HepG2 (cell line): ENCODE results near the gene C1QTNF5. TPM values are rescaled to one million over a fixed set of nuclear protein-coding genes. Genes with fewer than 3 reads are reported as not detected.

Experiments used
- ARID5B ChIP-seq: IDR thresholded peaks from 2 replicates; pipeline ENCODE4 v1.4.0; 2020; ENCODE audit warnings: mild to moderate bottlenecking, missing genetic modification reagents
- ASH2L ChIP-seq: fragments of 300-600, 200-600 bp; sonication (generic); IDR thresholded peaks from 2 replicates; pipeline ENCODE4 v1.7.0; 2017; ENCODE audit warnings: low read depth, mild to moderate bottlenecking, moderate library complexity, mixed read lengths, low read length; ENCODE audit not compliant: insufficient read length
- ATM ChIP-seq: fragments of 450-650 bp; IDR thresholded peaks from 2 replicates; pipeline ENCODE4 v1.7.1; 2017; ENCODE audit warnings: mild to moderate bottlenecking, borderline replicate concordance
- GABPA ChIP-seq, 2 experiments: IDR thresholded peaks; 2 replicates each; pipeline ENCODE4 v1.6.1; 2011 to 2016; ENCODE audit warnings: low read depth in 2 of 2, low read length in 1 of 2, missing biosample characterization in 1 of 2, missing genetic modification characterization in 1 of 2
- GATAD1 ChIP-seq: IDR thresholded peaks from 2 replicates; pipeline ENCODE4 v1.6.1; 2016; ENCODE audit warnings: missing genetic modification reagents, missing compliant biosample characterization
- GPN1 ChIP-seq: sonication (generic); formaldehyde crosslinking; IDR thresholded peaks from 2 replicates; pipeline ENCODE4 v1.5.1; 2020; ENCODE audit warnings: missing genetic modification reagents, borderline replicate concordance
- GRHL1 ChIP-seq: sonication (generic); formaldehyde crosslinking; conservative IDR thresholded peaks from 2 replicates; pipeline ENCODE4 v1.8.0; 2022; ENCODE audit warnings: missing genetic modification reagents
- IKZF1 ChIP-seq: fragments of 450-650 bp; IDR thresholded peaks from 2 replicates; pipeline ENCODE4 v1.7.1; 2016
- MIER3 ChIP-seq: IDR thresholded peaks from 2 replicates; pipeline ENCODE4 v1.6.1; 2016; ENCODE audit warnings: missing compliant biosample characterization, borderline replicate concordance
- MIXL1 ChIP-seq: IDR thresholded peaks from 2 replicates; pipeline ENCODE4 v1.6.1; 2016
- MTA1 ChIP-seq: sonication (generic); formaldehyde crosslinking; IDR thresholded peaks from 2 replicates; pipeline ENCODE4 v1.4.0; 2020; ENCODE audit warnings: missing genetic modification reagents, mild to moderate bottlenecking, borderline replicate concordance
- POLR2AphosphoS2 ChIP-seq: IDR thresholded peaks from 2 replicates; pipeline ENCODE4 v1.6.1; 2011; ENCODE audit warnings: low read depth, low read length, improper control_type of control experiment
- POLR2AphosphoS5 ChIP-seq: IDR thresholded peaks from 2 replicates; pipeline ENCODE4 v1.6.1; 2012; ENCODE audit warnings: low read depth, low read length
- SMARCC2 ChIP-seq: fragments of 450-650 bp; IDR thresholded peaks from 2 replicates; pipeline ENCODE4 v1.6.1; 2017; ENCODE audit warnings: antibody characterized with exemption, mild to moderate bottlenecking
- SMYD3 ChIP-seq: sonication (generic); formaldehyde crosslinking; IDR thresholded peaks from 2 replicates; pipeline ENCODE4 v1.8.1; 2023; ENCODE audit warnings: mild to moderate bottlenecking, missing genetic modification reagents
- STAG1 ChIP-seq: sonication (generic); formaldehyde crosslinking; IDR thresholded peaks from 2 replicates; pipeline ENCODE4 v1.4.0; 2020; ENCODE audit warnings: missing genetic modification reagents
- ZKSCAN1 ChIP-seq: fragments of 150-350 bp; IDR thresholded peaks from 2 replicates; pipeline ENCODE4 v1.6.1; 2014; ENCODE audit warnings: low read length
- ZMAT5 ChIP-seq: sonication (generic); formaldehyde crosslinking; IDR thresholded peaks from 2 replicates; pipeline ENCODE4 v1.5.0; 2020; ENCODE audit warnings: mild to moderate bottlenecking, low read depth, missing genetic modification reagents, borderline replicate concordance
- ZNF44 ChIP-seq: sonication (generic); formaldehyde crosslinking; IDR thresholded peaks from 2 replicates; pipeline ENCODE4 v1.5.1; 2020; ENCODE audit warnings: mild to moderate bottlenecking, missing genetic modification reagents
- ZNF512B ChIP-seq: sonication (generic); formaldehyde crosslinking; IDR thresholded peaks from 2 replicates; pipeline ENCODE4 v1.5.1; 2020; ENCODE audit warnings: missing genetic modification reagents, mild to moderate bottlenecking, borderline replicate concordance
- ZNF569 ChIP-seq: sonication (generic); formaldehyde crosslinking; IDR thresholded peaks from 2 replicates; pipeline ENCODE4 v1.5.0; 2020; ENCODE audit warnings: mild to moderate bottlenecking, missing genetic modification reagents, moderate library complexity, borderline replicate concordance
- ZSCAN25 ChIP-seq: sonication (generic); formaldehyde crosslinking; IDR thresholded peaks from 2 replicates; pipeline ENCODE4 v1.8.0; 2022; ENCODE audit warnings: mild to moderate bottlenecking, missing genetic modification reagents
- polyA plus RNA-seq, 8 experiments: library from polyadenylated mRNA; depleted of rRNA in 3 of 8; stranded (reverse) in 7 of 8; unstranded in 1 of 8; fragments of >200 nt; fragmentation: Illumina TruSeq in 4 of 8; extraction: Trizol in 4 of 8; gene quantifications; 2 replicates each; pipeline versions ENCODE4 v1.2.1 to v1.2.3, GENCODE V29; 2011 to 2016; ENCODE audit warnings: low read depth in 4 of 8, missing spikeins in 1 of 8, mixed read lengths in 1 of 8; ENCODE audit not compliant: insufficient read depth in 1 of 8
- total RNA-seq, 5 experiments: library from RNA; depleted of rRNA; stranded (reverse); fragments of >200 nt; fragmentation: Illumina TruSeq; extraction: Trizol; gene quantifications; 2 replicates each; pipeline ENCODE4 v1.2.3, GENCODE V29; 2016; ENCODE audit warnings: low read depth in 1 of 5

Gene C1QTNF5
- total and polyA plus RNA-seq, 2 of the 13 experiments (the other 11 are each of a cell fraction or from before 2014, with no cell fraction given): 0.86 to 1.2 TPM

- TF ChIP-seq ZNF44 (CRISPR knock-in tag): no peak
- no peak for TF ChIP-seq ZMAT5 (CRISPR knock-in tag)
- TF ChIP-seq MIXL1 (CRISPR knock-in tag): peak; percentile 61; the same call in 1 of the 2 replicates
- no peak for TF ChIP-seq ATM
- TF ChIP-seq STAG1 (CRISPR knock-in tag): peak; percentile 84
- TF ChIP-seq ZKSCAN1: no peak
- no peak for TF ChIP-seq IKZF1
- TF ChIP-seq POLR2AphosphoS2: no peak
- TF ChIP-seq ZNF569 (CRISPR knock-in tag): no peak
- 0 out of 2 replicates have a peak, but pooled peaks have one; percentile 49 for TF ChIP-seq MIER3 (CRISPR knock-in tag)
- TF ChIP-seq ASH2L: no peak
- no peak for TF ChIP-seq MTA1 (CRISPR knock-in tag)
- TF ChIP-seq GRHL1 (CRISPR knock-in tag): no peak
- TF ChIP-seq POLR2AphosphoS5: no peak
- TF ChIP-seq ZSCAN25 (CRISPR knock-in tag): peak; percentile 34; the same call in 1 of the 2 replicates
- TF ChIP-seq GATAD1 (CRISPR knock-in tag): 0 out of 2 replicates have a peak, but pooled peaks have one; percentile 22
- TF ChIP-seq ZNF512B (CRISPR knock-in tag): no peak
- no peak for TF ChIP-seq SMYD3
- no peak for TF ChIP-seq SMARCC2
- no peak for TF ChIP-seq GABPA (IDR thresholded peaks at IDR 0.05; ENCODE audit: low read depth, low read length)
- 0 out of 2 replicates have a peak, but pooled peaks have one; percentile 12 for TF ChIP-seq GABPA (CRISPR knock-in tag; IDR thresholded peaks at IDR 0.05; ENCODE audit: low read depth)
- 0 out of 2 replicates have a peak, but pooled peaks have one; percentile 29 for TF ChIP-seq ARID5B
- TF ChIP-seq GPN1 (CRISPR knock-in tag): no peak
Observed at GRCh38 chr11:119373921-119374631, 33.4 kb upstream of the C1QTNF5 start (continued).
